Transverse colon (tissue), 4 donors: ENCODE data around the gene CAMK2D. TPM values are rescaled to one million over a fixed set of nuclear protein-coding genes. Genes with fewer than 3 reads are reported as not detected.

Source experiments
- DNase-seq: peaks from one replicate; pipeline ENCODE4 v3.0.0-alpha.2; 2019
- H3K27ac ChIP-seq, 4 donors: fragments of 200-600 bp; sonication (generic); 2 replicates each; pipeline ENCODE4 v1.5.1; 2016 to 2018; ENCODE audit warnings: inconsistent platforms in 4 of 4
- H3K27me3 ChIP-seq: fragments of 200-600 bp; sonication (generic); 2 replicates; pipeline ENCODE4 v1.5.1; 2017; ENCODE audit warnings: inconsistent platforms
- H3K36me3 ChIP-seq, 4 donors: fragments of 200-600 bp; sonication (generic); 2 replicates each; pipeline ENCODE4 v1.5.1; 2017 to 2019; ENCODE audit warnings: inconsistent platforms in 4 of 4
- H3K4me1 ChIP-seq, 4 donors: fragments of 200-600 bp; sonication (generic); 2 replicates each; pipeline ENCODE4 v1.5.1; 2017 to 2020; ENCODE audit warnings: inconsistent platforms in 4 of 4
- H3K4me3 ChIP-seq, 4 donors: fragments of 200-600 bp; sonication (generic); 1 replicate in 1 of 4; 2 replicates in 3 of 4; pipeline versions ENCODE4 v1.5.1 to v1.6.1; 2017 to 2019; ENCODE audit warnings: inconsistent platforms in 4 of 4
- H3K9me3 ChIP-seq, 2 donors: fragments of 200-600 bp; sonication (generic); 2 replicates each; pipeline ENCODE4 v1.5.1; 2017 to 2019; ENCODE audit warnings: inconsistent platforms in 2 of 2
- EP300 ChIP-seq: sonication (generic); formaldehyde crosslinking; IDR thresholded peaks from one replicate; pipeline ENCODE4 v1.6.1; 2017; ENCODE audit warnings: antibody characterized with exemption, low read depth
- POLR2A ChIP-seq: fragments of 450-650 bp; IDR thresholded peaks from one replicate; pipeline ENCODE4 v1.6.1; 2016; ENCODE audit warnings: antibody characterized with exemption, mild to moderate bottlenecking, moderate library complexity
- POLR2AphosphoS5 ChIP-seq, 3 donors: sonication (generic); formaldehyde crosslinking; IDR thresholded peaks; one replicate each; pipeline ENCODE4 v1.6.1; 2016; ENCODE audit warnings: antibody characterized with exemption in 3 of 3
- WGBS, 2 donors: methylation state at CpG; one replicate each; pipeline ENCODE4 v1.1.5; 2018; ENCODE audit warnings: low coverage in 1 of 2; 5-methylcytosine and 5-hydroxymethylcytosine counted together
- in situ Hi-C, 4 donors: fragments of 200-750 bp; cut with MboI; loops; one replicate each; pipeline versions ENCODE4 v1.15.0 to v1.15.1; 2017; ENCODE audit warnings: low sequenced_read_pairs in 3 of 4, low pct_ligation_motif_present in 1 of 4, low pct_unique_long_range_greater_than_20kb in 1 of 4
- intact Hi-C: fragments of 100-400 bp; cut with DNase I; formaldehyde crosslinking; loops from one replicate; pipeline ENCODE4 v1.15.1; 2023; ENCODE audit warnings: low total_unique reads
- total RNA-seq, 4 donors: library from RNA; depleted of rRNA; stranded (reverse); fragments of >200 nt; gene quantifications; one replicate each; pipeline ENCODE4 v1.1.0, GENCODE V29; 2016
- TF ChIP-seq, protein P1 (sequence below), 5 experiments: fragments of 200-600 bp in 3 of 5; fragments of 450-650 bp in 2 of 5; sonication (generic) in 3 of 5; IDR thresholded peaks; 1 replicate in 2 of 5; 2 replicates in 3 of 5; pipeline ENCODE4 v1.5.1; 2016 to 2017; ENCODE audit warnings: antibody characterized with exemption in 5 of 5, inconsistent platforms in 3 of 5, mild to moderate bottlenecking in 2 of 5, moderate library complexity in 1 of 5

CAMK2D gene
- total RNA-seq, 4 donors from 2014 or later: 54.5 to 107 (median 84.7) TPM

DNA sequence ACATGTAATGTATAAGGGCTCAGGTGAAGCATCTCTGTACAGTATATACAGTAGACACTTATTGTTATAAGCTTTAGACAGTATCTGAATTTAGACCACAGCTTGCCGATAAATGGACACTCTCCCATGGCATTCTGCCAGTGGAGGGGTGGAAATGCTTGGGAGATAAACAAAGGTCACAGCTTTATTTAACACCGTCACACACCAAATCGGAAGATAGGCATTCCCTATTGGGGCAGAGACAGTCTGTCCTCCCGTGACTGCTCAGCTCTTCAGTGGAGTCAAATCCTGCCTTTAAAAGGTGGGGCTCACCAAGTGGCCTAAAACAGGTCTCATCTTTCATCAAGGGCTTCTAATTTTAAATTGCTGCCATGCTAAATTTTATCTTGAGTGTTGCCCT is 178.8 kb downstream of the CAMK2D start:
- 90 to 93% methylated on average over 2 to 4 of the region's 4 CpGs for WGBS, 2 donors
- no peak for DNase-seq
- Histone ChIP-seq H3K27me3 (no peaks in the 10 kb centered on the region), H3K4me1 (peaks cover 0 to 27% (median 0%) of the 10 kb centered on the region in 4 donors), H3K27ac (no peak overlapping the region), H3K4me3 (no peak overlapping the region), H3K9me3 (no peaks in the 10 kb centered on the region), H3K36me3 (no peaks in the 10 kb centered on the region)
- intact Hi-C loops: loop anchor here (2.0 kb wide), 1 partner anchor 46 kb away; no protein-coding TSS in a partner anchor
- TF ChIP-seq EP300 (no peak), POLR2AphosphoS5 (IDR thresholded peaks at IDR 0.05) (no peak), POLR2A (no peak)
- TF ChIP-seq, protein P1, sequence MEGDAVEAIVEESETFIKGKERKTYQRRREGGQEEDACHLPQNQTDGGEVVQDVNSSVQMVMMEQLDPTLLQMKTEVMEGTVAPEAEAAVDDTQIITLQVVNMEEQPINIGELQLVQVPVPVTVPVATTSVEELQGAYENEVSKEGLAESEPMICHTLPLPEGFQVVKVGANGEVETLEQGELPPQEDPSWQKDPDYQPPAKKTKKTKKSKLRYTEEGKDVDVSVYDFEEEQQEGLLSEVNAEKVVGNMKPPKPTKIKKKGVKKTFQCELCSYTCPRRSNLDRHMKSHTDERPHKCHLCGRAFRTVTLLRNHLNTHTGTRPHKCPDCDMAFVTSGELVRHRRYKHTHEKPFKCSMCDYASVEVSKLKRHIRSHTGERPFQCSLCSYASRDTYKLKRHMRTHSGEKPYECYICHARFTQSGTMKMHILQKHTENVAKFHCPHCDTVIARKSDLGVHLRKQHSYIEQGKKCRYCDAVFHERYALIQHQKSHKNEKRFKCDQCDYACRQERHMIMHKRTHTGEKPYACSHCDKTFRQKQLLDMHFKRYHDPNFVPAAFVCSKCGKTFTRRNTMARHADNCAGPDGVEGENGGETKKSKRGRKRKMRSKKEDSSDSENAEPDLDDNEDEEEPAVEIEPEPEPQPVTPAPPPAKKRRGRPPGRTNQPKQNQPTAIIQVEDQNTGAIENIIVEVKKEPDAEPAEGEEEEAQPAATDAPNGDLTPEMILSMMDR (IDR thresholded peaks at IDR 0.05): no peak
- in situ Hi-C loops: no loop called here

DNA sequence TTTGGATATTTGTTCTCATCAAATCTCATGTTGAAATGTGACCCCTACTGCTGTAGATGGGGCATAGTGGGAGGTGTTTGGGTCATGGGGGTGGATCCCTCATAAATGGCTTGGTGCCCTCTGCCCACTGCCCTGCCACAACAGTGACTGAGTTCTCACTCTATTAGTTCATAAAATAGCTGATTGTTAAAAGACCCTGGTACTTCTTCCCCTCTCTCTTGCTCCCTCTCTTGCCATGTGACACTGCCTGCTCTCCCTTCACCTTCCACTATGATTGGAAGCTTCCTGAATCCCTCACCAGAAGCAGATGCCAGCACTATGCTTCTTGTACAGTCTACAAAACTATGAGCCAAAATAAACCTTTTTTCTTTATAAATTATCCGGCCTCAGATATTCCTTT is 182.2 kb downstream of the CAMK2D start:
- in situ Hi-C loops: no loop called here
- TF ChIP-seq, protein P1 (IDR thresholded peaks at IDR 0.05): no peak
- no peak for TF ChIP-seq POLR2AphosphoS5 (IDR thresholded peaks at IDR 0.05)
- TF ChIP-seq EP300: no peak
- no peak for TF ChIP-seq POLR2A
- WGBS, 2 donors: 94 to 100% methylated on average over 1 of the region's 1 CpG
- Histone ChIP-seq H3K4me1 (peaks cover 9 to 21% (median 14%) of the 10 kb centered on the region in 4 donors), H3K27me3 (no peaks in the 10 kb centered on the region), H3K27ac (no peak overlapping the region), H3K4me3 (no peak overlapping the region), H3K36me3 (no peaks in the 10 kb centered on the region), H3K9me3 (no peaks in the 10 kb centered on the region)
- no peak for DNase-seq
- intact Hi-C loops: no loop called here

DNA sequence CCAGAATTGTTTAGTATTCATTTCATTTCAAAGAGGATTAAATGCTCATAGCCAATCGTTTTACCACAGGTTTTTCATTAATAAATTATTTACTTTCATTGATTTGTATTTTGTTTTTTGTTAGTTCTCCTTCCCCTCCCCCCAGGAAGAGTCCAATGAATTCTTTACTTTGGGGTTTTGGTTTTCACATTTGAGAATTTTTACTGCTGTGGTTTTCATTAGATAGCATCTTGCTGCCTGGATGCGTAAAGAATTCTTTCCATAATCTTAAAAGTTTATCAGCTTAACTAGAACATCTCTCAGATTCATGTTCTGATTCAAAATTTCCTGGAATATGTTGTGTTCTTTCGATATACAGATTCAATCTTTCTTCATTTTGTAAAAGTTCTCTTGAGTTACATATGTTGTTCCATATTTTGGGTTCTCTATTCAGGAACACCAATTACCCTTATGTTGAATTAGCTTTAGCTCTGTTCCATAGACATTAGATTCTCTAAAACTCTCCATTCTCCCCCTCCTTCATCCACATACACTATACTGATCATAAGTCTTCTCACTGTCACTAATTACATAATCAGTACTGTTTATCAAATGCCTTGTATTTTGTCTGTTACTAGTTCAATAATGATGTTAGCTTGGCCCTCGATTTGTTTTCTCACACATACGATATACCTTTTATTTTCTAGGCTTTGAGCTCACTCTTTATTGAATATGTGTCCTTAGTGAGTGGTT is 184.4 kb downstream of the CAMK2D start:
- Histone ChIP-seq H3K36me3 (peaks cover 0 to 4% (median 0%) of the 10 kb centered on the region in 4 donors), H3K4me3 (no peak overlapping the region), H3K27me3 (no peaks in the 10 kb centered on the region), H3K27ac (no peak overlapping the region), H3K4me1 (peaks cover 9 to 24% (median 17%) of the 10 kb centered on the region in 4 donors), H3K9me3 (no peaks in the 10 kb centered on the region)
- intact Hi-C loops (no loop called here), in situ Hi-C loops (no loop called here)
- TF ChIP-seq POLR2A (no peak), EP300 (no peak), POLR2AphosphoS5 (IDR thresholded peaks at IDR 0.05) (no peak)
- TF ChIP-seq, protein P1 (IDR thresholded peaks at IDR 0.05): no peak
- no peak for DNase-seq
- 90 to 93% methylated on average over 5 of the region's 5 CpGs for WGBS, 2 donors

DNA sequence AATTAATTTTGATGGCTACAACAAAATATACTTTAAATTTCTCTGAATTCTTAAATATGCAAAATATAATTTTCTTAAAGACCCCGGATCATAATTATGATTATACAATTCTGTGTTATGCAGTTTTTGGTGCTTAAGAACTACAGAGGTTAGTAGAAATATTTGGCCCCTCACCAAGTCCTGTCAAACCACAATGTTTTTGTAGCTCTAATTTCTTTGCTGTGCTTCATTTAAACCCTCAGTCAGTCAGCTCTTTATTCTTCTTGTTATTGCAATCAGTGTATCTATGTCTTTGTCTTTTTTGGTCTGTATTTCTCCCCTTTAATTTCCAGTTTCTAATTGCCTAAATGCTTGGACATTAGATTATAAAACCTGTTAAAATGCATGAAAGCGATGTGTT is 186.1 kb downstream of the CAMK2D start:
- H3K9me3 ChIP-seq: no peaks in the 10 kb centered on the region
- peaks cover 0 to 4% (median 0%) of the 10 kb centered on the region in 4 donors for H3K36me3 ChIP-seq
- no peaks in the 10 kb centered on the region for H3K27me3 ChIP-seq
- peaks cover 9 to 24% (median 17%) of the 10 kb centered on the region in 4 donors for H3K4me1 ChIP-seq
- in situ Hi-C loops: no loop called here
- no peak for DNase-seq
- TF ChIP-seq POLR2A: no peak
- TF ChIP-seq POLR2AphosphoS5 (IDR thresholded peaks at IDR 0.05): no peak
- TF ChIP-seq EP300: no peak
- TF ChIP-seq, protein P1 (IDR thresholded peaks at IDR 0.05): no peak
- intact Hi-C loops: no loop called here
- no peak overlapping the region for H3K4me3 ChIP-seq
- 77 to 85% methylated on average over 2 of the region's 2 CpGs for WGBS, 2 donors
- H3K27ac ChIP-seq: peak overlapping the region in 2 of 4 donors; percentile 23 to 41
